GM19023 (cell line): ENCODE data around the gene STOX2.

Experiments
- ATAC-seq: cut with Tn5 transposase; IDR thresholded peaks from one replicate; pipeline ENCODE4 v1.9.1; 2021; ENCODE audit warnings: mild to moderate bottlenecking, moderate library complexity; ENCODE audit not compliant: unreplicated experiment

STOX2 gene

GRCh38 chr4:184066584-184067300 lies 161.6 kb downstream of the STOX2 start:
- no peak for ATAC-seq

DNA sequence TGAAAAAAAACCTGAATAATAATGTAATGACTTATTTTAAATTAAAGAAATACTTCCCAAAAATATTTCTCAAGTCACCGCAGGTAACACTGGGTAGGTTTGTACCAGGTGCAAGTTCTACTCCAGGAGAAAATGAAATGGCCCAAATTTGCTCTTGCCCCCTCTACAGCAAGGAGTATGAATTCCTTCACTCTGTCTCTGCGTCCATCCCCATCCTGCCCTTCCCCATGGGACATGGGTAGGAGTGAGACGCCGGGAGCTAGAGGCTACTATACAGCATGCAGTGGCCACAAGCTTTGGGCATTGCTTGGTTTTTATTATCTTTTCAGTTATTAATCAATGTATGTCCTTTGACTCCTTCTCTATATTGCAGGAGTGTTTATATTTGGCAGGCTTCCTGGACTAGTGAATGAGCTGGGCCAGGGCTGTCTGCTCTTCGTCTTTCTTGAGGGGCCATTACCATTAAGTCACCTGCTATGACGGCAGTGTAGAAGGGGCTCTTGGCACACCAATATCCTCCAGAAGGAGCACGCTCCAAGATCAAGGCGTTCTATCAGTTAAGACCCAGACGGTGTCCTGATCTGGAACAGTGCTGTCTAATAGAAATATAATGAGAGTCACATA lies 162.9 kb downstream of the STOX2 start:
- ATAC-seq, result no peak
